Breast epithelium (tissue), 4 donors: ENCODE data around the gene YJU2. TPM values are rescaled to one million over a fixed set of nuclear protein-coding genes. Genes with fewer than 3 reads are reported as not detected.

Experiments
- DNase-seq, 2 donors: peaks; one replicate each; pipeline ENCODE4 v3.0.0-alpha.2; 2019; ENCODE audit warnings: low spot score in 2 of 2
- H3K27ac ChIP-seq, 2 donors: fragments of 200-600 bp; sonication (generic) in 1 of 2; one replicate each; pipeline ENCODE4 v1.5.1; 2016 to 2019; ENCODE audit warnings: mild to moderate bottlenecking in 1 of 2
- H3K27me3 ChIP-seq, 2 donors: fragments of 200-600 bp; sonication (generic) in 1 of 2; one replicate each; pipeline versions ENCODE4 v1.5.1 to v1.6.0; 2017 to 2019; ENCODE audit warnings: control low read depth in 1 of 2, mild to moderate bottlenecking in 1 of 2
- H3K36me3 ChIP-seq: fragments of 200-600 bp; one replicate; pipeline ENCODE4 v1.5.1; 2019
- H3K4me1 ChIP-seq, 2 donors: fragments of 200-600 bp; sonication (generic); one replicate each; pipeline ENCODE4 v1.5.1; 2016 to 2019; ENCODE audit warnings: control low read depth in 1 of 2
- H3K4me3 ChIP-seq, 3 donors: fragments of 200-600 bp; sonication (generic); 1 replicate in 2 of 3; 2 replicates in 1 of 3; pipeline ENCODE4 v1.5.1; 2016 to 2019; ENCODE audit warnings: mild to moderate bottlenecking in 3 of 3, moderate library complexity in 2 of 3
- H3K9me3 ChIP-seq, 2 donors: fragments of 200-600 bp; sonication (generic) in 1 of 2; one replicate each; pipeline ENCODE4 v1.5.1; 2016 to 2019; ENCODE audit warnings: control low read depth in 1 of 2
- CTCF ChIP-seq, 3 donors: fragments of 450-650 bp; IDR thresholded peaks; one replicate each; pipeline ENCODE4 v1.5.1; 2016 to 2017; ENCODE audit warnings: antibody characterized with exemption in 3 of 3, mild to moderate bottlenecking in 3 of 3, moderate library complexity in 3 of 3
- POLR2A ChIP-seq: fragments of 450-650 bp; IDR thresholded peaks from one replicate; pipeline ENCODE4 v1.6.1; 2016; ENCODE audit warnings: antibody characterized with exemption, mild to moderate bottlenecking, moderate library complexity
- POLR2AphosphoS5 ChIP-seq, 3 donors: sonication (generic); formaldehyde crosslinking; IDR thresholded peaks; one replicate each; pipeline ENCODE4 v1.6.1; 2017; ENCODE audit warnings: antibody characterized with exemption in 3 of 3
- intact Hi-C: fragments of 100-400 bp; cut with DNase I; formaldehyde crosslinking; loops from one replicate; pipeline ENCODE4 v1.15.1; 2023; ENCODE audit warnings: low total_unique reads
- total RNA-seq, 3 donors: library from RNA; depleted of rRNA; stranded (reverse); fragments of >200 nt; gene quantifications; one replicate each; pipeline ENCODE4 v1.1.0, GENCODE V29; 2016

YJU2 gene
- total RNA-seq, result 10 to 100 TPM; 18.9 to 24.6 (median 24.4) TPM

GRCh38 chr19:4246767-4247593 lies at the start of gene YJU2:
TSS of gene YJU2 (plus strand) at chr19:4247080. CDS start at chr19:4247147, 67 bp downstream.
- H3K4me1 ChIP-seq, result peaks cover 0 to 3% of the 10 kb centered on the region in 2 donors
- TF ChIP-seq POLR2A, result no peak
- TF ChIP-seq CTCF (IDR thresholded peaks at IDR 0.05), result peak in 2 of 3 donors; percentile 40 to 47
- peak; percentile 81 to 93 (median 87) for TF ChIP-seq POLR2AphosphoS5 (IDR thresholded peaks at IDR 0.05)
- peak; percentile 99 for DNase-seq
- H3K36me3 ChIP-seq, result no peaks in the 10 kb centered on the region
- peak within 1 kb of the TSS; percentile 74 to 93 (median 79) for H3K4me3 ChIP-seq
- H3K27me3 ChIP-seq, result no peaks in the 10 kb centered on the region
- H3K9me3 ChIP-seq, result peaks cover under 1 to 3% of the 10 kb centered on the region in 2 donors
- peak within 1 kb of the TSS; percentile 99 for H3K27ac ChIP-seq
- intact Hi-C loops, result no loop called here

GRCh38 chr19:4197228-4197624 lies 49.7 kb upstream of the YJU2 start:
- TF ChIP-seq POLR2AphosphoS5 (IDR thresholded peaks at IDR 0.05) (no peak), POLR2A (no peak), CTCF (IDR thresholded peaks at IDR 0.05) (no peak)
- no peak for DNase-seq
- Histone ChIP-seq H3K27ac (no peak overlapping the region), H3K4me1 (no peaks in the 10 kb centered on the region), H3K4me3 (no peak overlapping the region), H3K27me3 (peaks cover 6 to 51% of the 10 kb centered on the region in 2 donors), H3K9me3 (no peaks in the 10 kb centered on the region), H3K36me3 (no peaks in the 10 kb centered on the region)
- intact Hi-C loops, result no loop called here

- intact Hi-C loops, result no loop called here
- H3K27ac ChIP-seq, result no peak overlapping the region
- TF ChIP-seq POLR2AphosphoS5 (IDR thresholded peaks at IDR 0.05) (no peak), POLR2A (no peak), CTCF (IDR thresholded peaks at IDR 0.05) (no peak)
- peaks cover 6 to 51% of the 10 kb centered on the region in 2 donors for H3K27me3 ChIP-seq
- DNase-seq, result no peak
- H3K4me3 ChIP-seq, result no peak overlapping the region
- no peaks in the 10 kb centered on the region for H3K9me3 ChIP-seq
- no peaks in the 10 kb centered on the region for H3K36me3 ChIP-seq
- H3K4me1 ChIP-seq, result no peaks in the 10 kb centered on the region
Measured at GRCh38 chr19:4197625-4198466, 49.0 kb upstream of the YJU2 start.

- DNase-seq, result no peak
- Histone ChIP-seq H3K9me3 (no peaks in the 10 kb centered on the region), H3K4me3 (no peak overlapping the region), H3K27me3 (peaks cover 6 to 51% of the 10 kb centered on the region in 2 donors), H3K36me3 (no peaks in the 10 kb centered on the region), H3K27ac (no peak overlapping the region), H3K4me1 (no peaks in the 10 kb centered on the region)
- no peak for TF ChIP-seq CTCF (IDR thresholded peaks at IDR 0.05)
- intact Hi-C loops, result no loop called here
Measured at GRCh38 chr19:4198467-4199126, 48.3 kb upstream of the YJU2 start.
